Activated CD8-positive, alpha-beta memory T cell treated with anti-CD3 and anti-CD28 coated beads, Interleukin-2, amount 50 U/mL, for 24 hours (primary cell): ENCODE measurements around the gene MYO5C.

Experiments
- DNase-seq: peaks from one replicate; pipeline ENCODE4 v3.0.0-alpha.2; 2020; ENCODE audit errors: extremely low read depth

MYO5C gene

GRCh38 chr15:52150043-52150825 lies 145.4 kb downstream of the MYO5C start:
- no peak for DNase-seq

DNA sequence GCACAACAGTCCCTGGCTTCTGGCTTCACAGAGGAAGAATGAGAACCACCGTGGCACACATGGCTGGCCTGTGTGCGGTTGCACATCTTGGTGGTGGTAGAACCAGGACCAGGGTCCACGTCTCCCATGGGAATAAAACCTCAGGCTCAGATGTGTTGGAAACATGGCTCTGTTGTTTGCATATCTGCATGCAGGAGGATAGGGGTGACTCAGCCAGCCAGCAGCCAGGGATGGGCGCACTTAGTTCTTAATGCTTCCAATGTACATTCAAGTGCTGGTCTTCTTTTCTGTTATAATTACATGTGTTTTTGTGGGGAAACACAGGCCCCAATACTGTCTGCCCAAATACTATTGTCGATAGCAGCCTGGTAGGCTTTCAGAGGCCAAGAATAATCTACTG lies 147.2 kb downstream of the MYO5C start:
- no peak for DNase-seq

DNA sequence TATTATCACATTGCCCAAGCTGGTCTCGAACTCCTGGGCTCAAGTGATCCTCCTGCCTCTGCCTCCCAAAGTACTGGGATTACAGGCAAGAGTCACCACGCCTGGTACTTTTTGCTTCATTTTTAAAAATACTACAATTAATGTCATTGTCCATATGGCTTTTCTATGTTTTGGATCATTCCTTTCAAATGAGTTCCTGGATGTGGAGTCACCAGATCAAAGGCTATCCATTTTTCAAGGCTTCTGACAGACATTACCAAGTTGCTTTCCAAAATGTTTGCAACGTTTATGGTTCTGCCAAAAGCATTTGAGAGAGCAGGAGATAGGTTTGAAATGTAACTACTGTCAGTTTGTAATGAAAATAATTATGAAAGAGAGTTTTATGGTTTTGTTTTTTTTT lies 148.8 kb downstream of the MYO5C start:
- DNase-seq: no peak

DNA sequence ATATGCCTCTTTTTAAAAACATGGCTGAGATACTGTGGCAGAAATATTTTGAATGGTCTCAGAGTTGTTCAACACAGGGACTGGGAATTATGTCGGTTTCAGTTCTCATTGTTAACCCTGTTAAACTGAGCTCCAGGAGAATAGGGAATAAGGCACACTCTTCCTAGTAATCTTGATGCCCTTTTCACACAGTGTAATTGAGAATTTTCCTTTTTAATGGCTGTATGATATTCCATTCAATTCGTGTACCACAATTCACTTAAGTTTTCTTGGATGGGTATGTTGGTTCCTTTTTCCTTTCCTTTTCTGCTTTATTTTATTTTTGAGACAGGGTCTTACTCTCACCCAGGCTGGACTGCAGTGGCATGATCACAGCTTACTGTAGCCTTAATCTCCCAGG lies 149.3 kb downstream of the MYO5C start:
- no peak for DNase-seq

- DNase-seq: no peak
Observed at GRCh38 chr15:52144656-52145178, 150.9 kb downstream of the MYO5C start.

DNA sequence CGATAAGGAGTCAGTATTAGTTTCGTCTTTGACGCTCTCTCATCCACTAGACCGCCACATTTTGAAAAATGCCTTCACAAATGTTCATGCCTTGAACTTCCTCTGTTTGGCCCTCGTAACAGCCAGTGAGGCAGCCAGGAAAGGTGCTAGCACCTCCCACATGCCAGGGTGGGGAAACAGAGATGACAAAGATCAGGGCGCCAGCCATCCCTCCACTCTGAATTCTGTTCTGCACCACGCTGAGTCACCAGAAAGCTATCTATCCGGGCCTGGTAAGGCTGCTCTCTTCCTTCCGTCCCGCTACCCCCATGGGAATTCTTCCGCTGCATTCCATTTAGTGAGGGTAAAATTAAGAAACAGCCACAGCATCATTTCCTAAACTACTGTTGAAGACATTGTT lies 151.7 kb downstream of the MYO5C start:
- no peak for DNase-seq
